Measurements from ENCODE around the gene NEXN.
"Not testable (repeated sequence)": the region's sequence is repeated elsewhere in the genome, so short reads cannot be mapped to it uniquely, and the experiment has no call there.

Gene NEXN

DNA sequence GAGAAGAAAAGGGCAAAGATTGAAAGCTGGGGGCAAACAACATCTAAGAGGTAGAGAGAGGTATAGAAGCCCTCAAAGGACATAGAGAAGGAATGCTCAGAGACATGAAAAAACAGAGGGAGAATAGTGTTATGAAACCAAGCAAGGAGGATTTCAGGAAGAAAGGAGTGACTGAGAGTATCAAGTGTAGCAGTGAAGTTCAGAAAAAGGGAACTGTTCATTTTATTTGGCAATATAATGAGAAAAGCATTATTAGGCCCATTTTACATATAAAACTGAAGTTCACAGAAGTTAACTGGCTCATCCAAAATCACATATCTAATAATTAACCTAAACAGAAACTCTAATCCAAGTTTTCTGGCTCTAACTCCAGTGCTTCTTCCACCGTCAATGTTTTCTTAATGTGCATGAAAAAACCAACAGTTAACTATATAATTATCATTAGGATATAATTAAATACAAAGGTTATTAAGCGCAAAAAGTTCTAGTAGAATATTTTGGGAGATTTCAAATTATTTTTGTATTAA is 17.7 kb downstream of the NEXN start:
- DNase-seq (ENCODE audit: low read depth, low spot score) = no peak

DNA sequence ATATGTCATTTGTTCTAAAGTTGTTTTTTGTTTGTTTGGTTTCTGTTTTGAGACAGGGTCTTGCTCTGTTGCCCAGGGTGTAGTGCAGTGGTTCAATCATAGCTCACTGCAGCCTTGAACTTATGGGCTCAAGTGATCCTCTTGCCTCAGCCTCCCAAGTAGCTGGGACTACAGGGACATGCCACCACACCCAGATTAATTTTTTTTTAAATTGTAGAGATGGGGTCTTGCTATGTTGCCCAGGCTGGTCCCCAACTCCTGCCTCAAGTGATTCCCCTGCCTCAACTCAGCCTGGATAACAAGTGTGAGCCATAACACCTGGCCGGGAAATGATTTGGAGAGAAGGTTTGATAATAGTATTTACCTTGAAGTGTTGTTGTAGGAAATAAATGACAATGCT is 18.2 kb downstream of the NEXN start:
- DNase-seq (ENCODE audit: low read depth, low spot score) = no peak

DNA sequence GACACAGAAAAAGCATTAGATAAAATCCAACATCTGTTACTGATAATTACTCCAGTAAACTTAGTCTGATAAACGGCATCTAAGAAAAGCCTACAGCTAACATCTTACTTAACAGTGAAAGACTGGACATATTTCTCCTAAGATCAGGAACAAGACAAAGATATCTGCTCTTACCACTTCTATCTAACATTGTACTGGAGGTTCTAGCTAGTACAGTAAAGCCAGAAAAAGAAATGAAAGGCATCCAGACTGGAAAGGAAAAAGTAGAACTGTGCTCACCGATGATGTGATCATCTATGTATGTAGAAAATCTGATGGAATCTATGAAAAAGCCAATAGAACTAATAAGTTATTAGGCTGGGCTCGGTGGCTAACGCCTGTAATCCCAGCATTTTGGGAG is 21.7 kb downstream of the NEXN start:
- no peak for DNase-seq (ENCODE audit: low read depth, low spot score)

DNA sequence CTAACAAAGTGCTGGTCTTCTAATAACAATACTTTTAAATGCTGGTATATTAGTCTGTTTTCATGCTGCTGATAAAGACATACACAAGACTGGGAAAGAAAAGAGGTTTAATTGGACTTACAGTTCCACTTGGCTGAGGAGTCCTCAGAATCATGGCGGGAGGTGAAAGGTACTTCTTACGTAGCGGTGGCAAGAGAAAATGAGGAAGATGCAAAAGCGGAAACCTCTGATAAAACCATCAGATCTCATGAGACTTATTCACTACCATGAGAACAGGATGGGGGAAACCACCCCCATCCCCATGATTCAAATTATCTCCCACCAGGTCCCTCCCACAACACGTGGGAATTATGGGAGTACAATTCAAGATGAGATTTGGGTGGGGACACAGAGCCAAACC is 30.5 kb downstream of the NEXN start:
- DNase-seq (ENCODE audit: low read depth, low spot score) = not testable (repeated sequence)

DNA sequence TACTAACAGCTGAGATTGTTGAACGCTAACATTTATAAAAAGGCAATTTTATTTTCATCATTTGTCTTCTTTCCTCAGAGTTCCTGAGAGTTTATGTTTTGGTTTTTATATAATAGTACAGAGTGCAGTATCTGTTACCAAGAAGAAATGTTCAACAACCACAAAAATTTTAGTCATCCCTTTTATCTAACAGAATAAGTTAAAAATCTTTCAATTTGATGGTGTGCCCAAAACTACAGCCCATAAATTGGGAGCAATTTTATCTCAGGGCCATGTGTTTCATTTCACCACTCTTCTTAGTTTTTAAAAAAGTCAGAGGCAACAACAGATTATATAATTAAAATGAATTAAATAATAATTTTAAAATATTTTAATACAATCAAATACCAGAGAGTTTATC is 37.1 kb downstream of the NEXN start:
- DNase-seq (ENCODE audit: low read depth, low spot score) = no peak

DNA sequence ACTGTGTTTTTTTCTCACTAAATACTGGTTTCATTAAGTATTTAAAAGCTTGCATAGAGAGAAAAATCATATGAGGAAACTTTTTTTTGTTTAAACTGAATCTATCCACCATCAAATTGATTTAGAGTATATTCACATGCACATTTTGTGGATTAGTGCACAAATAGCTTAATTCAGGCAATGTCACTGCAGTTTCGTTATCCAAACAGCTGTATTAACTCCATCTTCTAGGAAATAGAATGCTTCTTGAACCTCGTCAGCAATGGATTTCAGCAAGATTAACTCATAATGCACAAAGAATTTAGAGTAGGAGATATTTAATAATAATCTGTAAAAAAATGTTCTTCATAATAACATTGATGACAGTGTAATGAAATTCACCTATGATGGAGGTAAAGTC is 37.5 kb downstream of the NEXN start:
- no peak for DNase-seq (ENCODE audit: low read depth, low spot score)

DNA sequence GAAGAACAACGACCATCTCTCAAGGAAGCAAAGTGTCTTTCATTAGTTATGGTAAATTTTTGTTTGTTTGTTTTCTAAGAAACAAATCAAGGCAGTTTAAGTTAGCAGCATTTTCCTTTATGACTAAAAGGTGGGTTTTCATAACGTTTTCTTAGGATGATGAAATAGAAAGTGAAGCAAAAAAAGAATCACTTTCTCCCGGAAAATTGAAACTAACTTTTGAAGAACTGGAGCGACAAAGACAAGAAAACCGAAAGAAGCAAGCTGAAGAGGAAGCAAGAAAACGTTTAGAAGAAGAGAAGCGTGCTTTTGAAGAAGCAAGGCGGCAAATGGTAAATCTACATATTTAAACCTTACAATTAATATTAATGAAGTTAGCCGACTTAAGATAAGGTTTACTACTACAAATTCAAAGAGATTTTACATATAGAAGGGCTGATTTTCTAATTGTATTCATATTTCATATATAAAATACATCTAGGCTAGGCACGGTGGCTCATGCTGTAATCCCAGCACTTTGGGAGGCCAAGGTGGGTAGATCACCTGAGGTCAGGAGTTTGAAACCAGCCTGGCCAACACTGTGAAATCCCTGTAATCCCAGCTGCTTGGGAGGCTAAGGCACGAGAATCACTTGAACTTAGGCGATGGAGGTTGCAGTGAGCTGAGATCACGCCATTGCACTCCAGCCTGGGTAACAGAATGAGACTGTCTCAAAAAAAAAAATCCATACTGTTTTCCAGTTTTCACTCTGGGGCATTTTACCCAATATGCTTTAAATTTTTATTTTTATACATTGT is 38.3 kb downstream of the NEXN start:
- no peak for DNase-seq (ENCODE audit: low read depth, low spot score)

DNA sequence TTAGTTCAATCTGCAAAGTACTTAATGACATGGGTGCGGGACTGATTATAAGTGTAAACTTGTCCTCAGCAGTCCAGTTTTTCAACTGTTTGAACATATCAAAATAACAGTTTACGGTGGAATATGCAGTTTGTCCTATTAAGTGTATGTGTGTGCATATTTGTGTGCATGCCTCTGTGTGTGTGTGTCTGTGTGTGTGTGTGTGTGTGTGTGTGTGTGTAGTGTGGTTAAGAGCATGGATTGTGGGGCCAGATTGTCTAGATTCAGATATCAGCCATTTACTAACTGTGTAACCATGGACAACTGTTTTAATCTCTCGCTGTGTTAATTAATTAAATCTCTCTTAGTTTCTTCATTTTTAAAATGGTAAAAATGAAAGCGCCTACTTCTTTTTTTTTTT is 39.0 kb downstream of the NEXN start:
- DNase-seq (ENCODE audit: low read depth, low spot score) = no peak

DNA sequence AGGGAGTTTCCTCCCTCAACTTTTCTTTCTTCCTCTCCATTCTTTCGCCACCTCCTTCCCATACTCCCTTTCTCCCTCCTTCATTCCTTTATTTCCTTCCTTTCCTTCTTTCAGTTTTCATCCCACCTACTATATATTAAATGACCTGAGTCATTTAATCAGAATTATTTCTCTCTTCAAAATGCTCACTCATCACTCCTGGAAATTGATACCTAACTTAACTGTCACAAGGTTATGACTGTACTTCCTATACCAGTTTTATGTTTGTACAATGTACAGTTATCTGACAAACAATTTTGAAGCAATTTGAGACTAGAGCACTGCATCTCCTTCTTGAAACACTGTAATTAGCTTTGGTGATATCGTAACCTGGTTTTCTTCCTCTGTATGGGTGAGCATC is 41.4 kb downstream of the NEXN start:
- no peak for DNase-seq (ENCODE audit: low read depth, low spot score)

DNA sequence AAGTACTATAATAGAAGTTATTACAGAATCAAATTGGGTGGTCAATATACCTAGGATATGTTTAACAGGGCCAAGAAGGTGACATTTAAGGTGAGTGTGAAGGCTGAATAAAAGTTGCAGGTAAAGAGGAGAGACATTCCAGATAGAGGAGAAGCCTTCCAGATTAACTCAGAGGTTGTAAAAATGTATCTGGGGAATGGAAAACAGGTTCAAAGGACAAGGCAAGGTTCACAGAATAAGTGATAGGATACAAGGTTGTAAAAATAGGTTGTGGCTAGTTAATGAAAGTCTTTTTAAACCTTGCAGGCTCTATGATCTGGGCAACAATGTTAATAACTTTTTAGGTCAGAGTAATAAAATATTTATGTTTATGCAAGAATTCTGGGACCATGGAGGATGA is 50.2 kb downstream of the NEXN start:
- no peak for DNase-seq (ENCODE audit: low read depth, low spot score)

DNA sequence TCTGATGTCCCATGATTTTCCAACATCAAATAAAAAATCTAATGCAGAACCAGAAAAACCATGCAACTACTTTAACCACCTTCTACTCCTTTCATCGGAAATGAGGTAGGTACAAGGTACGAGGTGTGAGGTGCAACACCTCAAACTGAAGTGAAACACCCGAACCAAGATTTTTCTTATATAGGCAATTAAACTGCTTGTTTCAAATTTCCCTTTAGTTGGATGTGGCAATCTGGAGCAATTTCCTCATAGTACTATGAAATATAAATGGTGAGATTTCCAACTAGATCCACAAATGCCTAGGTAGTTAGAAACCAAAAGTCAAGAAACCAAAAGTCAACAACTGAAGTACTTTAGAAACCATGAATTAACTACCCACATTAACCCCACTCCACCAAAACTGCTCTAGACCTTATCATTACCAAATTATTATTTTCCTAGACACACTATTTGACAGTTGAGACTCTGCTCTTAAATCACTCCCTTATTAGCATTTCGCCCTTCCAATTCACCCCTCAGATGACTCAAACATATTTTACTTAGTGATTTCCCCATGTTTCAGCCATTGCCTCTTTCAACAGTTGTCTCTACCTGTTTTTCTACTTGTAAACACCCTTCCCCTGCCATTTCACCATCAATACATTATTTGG is 52.6 kb downstream of the NEXN start:
- DNase-seq (ENCODE audit: low read depth, low spot score) = no peak

DNA sequence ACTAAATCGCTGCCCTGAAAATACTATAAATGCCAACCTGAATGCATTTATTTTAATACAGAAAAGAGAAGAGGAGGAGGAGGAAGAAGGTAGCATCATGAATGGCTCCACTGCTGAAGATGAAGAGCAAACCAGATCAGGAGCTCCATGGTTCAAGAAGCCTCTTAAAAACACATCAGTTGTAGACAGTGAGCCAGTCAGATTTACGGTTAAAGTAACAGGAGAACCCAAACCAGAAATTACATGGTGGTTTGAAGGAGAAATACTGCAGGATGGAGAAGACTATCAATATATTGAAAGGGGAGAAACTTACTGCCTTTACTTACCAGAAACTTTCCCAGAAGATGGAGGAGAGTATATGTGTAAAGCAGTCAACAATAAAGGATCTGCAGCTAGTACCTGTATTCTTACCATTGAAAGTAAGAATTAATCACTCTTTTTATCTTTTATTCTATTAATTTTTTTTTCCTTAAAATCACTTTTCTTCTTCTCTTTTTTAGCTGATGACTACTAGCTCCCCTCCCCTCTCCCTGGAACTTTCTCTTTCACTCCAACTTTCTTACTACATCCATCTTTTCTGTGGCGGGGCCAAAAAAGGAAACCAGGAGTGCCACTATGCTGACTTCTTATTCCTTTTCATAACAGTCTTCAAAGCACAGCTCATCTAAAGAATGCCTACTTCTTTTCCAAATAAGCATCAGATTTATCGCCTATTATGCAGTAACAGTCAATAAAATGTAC is 54.1 kb downstream of the NEXN start:
- no peak for DNase-seq (ENCODE audit: low read depth, low spot score)

DNA sequence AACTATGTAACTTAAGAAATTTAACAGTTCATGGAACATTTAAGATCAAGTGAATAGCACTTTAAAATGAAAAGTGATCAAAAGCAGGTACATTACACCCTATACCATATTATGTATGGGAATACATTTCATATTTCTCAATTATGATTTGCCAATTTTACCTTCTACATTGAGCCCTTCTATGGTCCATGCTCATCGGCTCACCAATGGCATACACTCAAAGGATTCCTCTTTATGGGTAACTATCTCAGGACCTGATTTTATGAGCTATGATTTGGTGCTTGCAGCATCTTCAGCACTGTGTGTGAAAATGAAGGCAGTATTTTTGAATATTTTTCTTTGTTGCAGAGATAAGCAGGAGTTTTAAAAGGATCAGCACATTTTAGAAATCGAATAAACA is 56.9 kb downstream of the NEXN start:
- DNase-seq (ENCODE audit: low read depth, low spot score) = no peak

DNA sequence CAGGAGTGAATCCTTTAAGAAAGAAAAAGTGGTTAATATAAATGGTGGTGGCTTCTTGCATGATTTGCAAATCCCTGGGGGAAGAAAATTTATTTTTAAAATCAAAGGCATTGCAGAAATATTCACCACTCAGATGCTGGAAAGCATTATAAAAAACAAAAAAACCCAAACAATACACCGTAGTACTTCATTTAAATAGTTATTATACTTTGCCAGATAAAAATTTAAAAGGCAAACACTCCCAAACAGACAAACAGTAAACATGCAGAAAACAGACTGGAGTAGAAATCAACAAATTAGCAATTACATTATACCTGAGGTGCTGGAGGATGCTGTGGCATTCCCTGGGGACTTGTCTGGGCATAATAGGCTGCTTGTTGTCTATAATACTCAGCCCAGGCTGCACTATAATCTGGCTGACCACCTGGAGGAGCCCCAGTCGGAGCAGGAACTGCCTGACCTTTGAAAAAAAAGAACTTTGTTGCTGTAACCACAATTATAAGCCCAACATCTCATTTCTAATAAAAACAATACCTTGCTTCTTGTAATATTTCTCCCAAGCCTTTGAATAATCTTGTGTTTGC is 60.5 kb downstream of the NEXN start:
- DNase-seq (ENCODE audit: low read depth, low spot score) = no peak

DNA sequence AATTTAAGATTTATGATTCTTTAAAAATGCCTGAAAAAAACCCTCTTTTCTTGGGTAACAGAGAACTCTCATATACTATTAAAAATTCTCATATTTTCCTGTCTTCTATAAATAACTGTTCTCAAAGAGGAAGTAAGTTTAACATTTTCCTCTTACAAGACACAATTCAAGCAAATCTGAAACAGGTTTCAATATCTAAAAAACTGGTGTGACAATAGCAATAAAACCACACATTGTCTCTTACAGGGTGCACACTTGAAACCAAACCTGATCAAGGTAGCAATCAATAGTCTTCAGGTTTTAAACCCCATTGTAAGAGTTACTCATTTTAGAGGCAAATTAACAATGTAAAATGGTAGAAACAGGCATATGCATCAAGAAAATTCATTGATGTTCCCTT is 62.4 kb downstream of the NEXN start:
- DNase-seq (ENCODE audit: low read depth, low spot score) = no peak

DNA sequence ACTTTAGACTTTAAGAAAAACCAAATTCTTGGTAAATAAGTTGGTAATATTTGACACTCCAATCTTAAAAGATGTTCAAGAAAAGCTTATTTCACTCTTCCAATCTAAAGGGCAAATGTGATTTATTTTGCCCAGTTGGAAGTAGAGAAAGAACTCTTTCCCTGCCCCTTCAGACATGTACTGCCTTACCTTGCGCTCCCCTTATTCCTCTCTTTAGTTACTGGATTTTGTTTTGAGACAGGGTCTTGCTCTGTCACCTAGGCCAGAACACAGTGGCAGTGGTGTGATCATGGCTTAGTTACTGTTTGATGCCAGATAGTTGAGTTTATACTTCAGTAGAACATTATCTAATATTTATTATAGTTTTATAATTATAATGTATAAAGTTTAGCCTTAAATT is 62.9 kb downstream of the NEXN start:
- DNase-seq (ENCODE audit: low read depth, low spot score) = no peak

DNA sequence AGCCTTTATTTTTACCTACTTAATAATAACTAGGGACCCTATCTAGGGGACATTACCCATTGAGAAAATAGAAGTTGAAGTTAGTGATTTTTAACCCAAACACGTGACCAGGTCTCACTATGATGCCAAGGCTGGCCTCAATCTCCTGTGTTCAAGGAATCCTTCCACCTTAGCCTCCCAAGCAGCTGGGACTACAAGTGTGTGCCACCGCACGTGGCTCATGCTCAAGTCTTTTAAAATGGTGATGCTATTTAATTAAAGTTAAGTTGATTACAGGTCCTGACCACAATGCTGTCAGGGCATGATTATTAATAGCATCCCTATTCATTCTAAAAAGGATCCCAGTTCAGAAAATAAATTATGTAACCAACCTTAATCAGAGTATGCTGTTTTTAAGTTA is 65.5 kb downstream of the NEXN start:
- no peak for DNase-seq (ENCODE audit: low read depth, low spot score)

DNA sequence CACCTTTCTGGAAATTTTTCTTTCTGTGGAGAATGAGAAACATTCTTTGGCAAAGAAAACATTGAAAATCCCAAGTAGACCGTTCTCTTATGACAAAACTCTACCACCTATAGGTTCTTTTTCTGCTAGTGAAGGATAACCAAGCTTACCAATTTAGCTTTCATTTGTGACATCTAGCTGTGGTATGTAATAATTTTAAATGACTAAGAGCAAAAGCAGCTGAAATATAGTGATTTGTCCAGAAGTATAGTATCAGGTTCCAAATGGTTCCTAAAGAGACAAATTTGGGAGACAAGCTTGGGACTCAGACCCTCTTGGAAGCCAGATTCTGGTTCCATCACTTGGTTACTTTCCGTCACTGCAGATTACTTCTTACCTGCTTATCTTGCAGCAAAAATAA is 66.1 kb downstream of the NEXN start:
- no peak for DNase-seq (ENCODE audit: low read depth, low spot score)

DNA sequence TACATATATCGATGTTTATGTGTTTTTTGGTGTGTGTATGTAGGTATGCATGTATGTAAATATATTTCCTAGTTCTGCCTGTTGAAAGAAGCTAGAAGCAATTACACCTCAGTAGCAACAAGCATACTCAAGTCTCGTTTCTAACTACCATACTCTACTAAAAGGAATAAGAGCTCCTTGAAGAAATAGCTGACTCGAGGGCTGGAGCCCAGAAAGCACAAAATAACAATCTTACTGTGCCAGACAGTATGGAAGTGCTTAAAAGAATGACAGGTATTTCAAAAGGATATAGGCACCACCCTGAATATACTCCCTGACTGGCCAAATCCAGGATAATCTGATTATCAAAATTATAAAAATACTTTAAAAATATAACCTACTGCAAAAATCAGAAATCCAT is 67.3 kb downstream of the NEXN start:
- no peak for DNase-seq (ENCODE audit: low read depth, low spot score)

DNA sequence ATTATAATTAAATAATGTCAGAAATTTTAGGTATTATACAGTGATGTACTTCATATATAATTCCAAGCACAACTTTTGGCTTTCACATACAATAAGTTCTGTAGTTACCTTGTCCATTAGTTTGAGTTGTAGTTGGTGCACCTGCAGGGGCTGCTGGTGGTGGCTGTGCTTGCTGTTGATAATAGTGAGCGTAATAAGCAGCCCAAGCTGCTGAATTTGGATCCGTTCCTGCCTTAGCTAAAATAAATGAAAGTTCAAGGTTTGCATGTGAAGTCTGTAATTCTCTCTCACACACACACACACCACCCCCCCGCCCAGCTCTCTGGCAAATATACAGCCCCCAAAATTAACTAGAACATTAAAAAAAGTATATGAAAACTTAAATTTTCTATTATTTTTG is 68.0 kb downstream of the NEXN start:
- no peak for DNase-seq (ENCODE audit: low read depth, low spot score)

DNA sequence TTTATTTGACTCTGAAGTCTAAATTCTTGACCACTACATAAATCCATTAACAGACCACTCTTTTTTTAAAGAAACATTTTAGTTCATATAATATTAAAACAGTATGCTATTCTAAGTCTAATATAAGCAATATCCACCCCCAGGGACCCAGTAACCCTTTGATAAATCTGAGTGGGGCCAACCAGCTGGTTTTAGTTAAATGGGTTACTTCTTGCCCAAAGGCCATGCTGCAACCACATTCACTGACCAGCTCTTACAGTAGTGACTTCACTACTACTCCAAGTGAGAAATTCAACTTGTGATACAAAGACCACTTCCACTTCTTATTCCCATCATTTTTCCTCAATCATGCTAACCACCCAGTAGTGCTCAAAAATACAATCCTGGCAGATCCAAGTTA is 70.0 kb downstream of the NEXN start:
- DNase-seq (ENCODE audit: low read depth, low spot score) = no peak

DNA sequence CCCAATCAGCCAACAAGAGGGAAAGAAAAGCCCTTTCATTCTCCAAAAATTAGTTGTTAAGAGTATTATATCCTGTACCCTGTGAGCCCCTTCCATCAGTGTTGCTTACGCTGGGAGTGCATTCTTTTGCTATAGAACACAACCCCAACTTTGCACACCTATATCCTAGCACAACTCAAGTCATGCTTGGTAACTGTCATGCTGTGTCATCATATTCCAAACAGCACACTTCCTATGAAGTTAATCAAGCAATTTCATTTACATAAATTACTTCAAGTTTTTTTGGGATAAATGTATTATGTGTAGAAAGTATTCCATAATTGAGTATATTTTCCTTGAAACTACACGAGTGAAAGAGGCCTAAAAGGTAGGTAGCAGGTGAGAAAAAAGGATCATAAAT is 70.4 kb downstream of the NEXN start:
- DNase-seq (ENCODE audit: low read depth, low spot score) = no peak

Data from activated naive CD8-positive, alpha-beta T cell treated with anti-CD3 and anti-CD28 coated beads, Interleukin-2, amount 50 U/mL, for 16 hours (primary cell).